Fibroblast of lung (primary cell): ENCODE measurements around the gene SCUBE1.

ENCODE experiments used
- EZH2 ChIP-seq: IDR thresholded peaks from 2 replicates; pipeline ENCODE4 v1.5.1; 2012; ENCODE audit warnings: low read length, control low read depth, mild to moderate bottlenecking; ENCODE audit errors: missing control alignments
- TF ChIP-seq, protein P1 (sequence below), 2 donors: IDR thresholded peaks in 1 of 2; conservative IDR thresholded peaks in 1 of 2; 1 replicate in 1 of 2; 2 replicates in 1 of 2; pipeline ENCODE4 v1.5.1; 2011 to 2012; ENCODE audit warnings: low read length in 2 of 2, control low read depth in 1 of 2, inconsistent platforms in 1 of 2, low read depth in 1 of 2, mild to moderate bottlenecking in 1 of 2

DNA sequence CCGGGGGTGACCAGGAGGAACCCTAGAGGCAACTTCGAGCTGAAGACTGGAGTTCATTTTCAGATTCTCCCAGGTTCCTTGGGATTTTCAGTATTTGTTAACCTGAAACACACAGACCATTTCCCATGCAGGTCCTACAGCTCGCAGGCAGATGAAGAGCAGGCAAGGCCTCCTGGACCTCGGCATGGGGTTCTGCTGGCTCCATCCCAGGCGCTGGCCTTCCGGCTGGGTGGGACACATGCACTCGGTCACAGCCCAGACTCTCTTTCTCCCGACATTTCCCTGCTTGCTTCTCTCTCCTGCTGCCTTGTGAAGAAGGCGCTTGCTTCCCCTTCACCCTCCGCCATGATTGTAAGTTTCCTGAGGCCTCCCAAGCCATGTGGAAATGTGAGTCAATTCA is 140.8 kb downstream of the SCUBE1 start:
- TF ChIP-seq, protein P1, sequence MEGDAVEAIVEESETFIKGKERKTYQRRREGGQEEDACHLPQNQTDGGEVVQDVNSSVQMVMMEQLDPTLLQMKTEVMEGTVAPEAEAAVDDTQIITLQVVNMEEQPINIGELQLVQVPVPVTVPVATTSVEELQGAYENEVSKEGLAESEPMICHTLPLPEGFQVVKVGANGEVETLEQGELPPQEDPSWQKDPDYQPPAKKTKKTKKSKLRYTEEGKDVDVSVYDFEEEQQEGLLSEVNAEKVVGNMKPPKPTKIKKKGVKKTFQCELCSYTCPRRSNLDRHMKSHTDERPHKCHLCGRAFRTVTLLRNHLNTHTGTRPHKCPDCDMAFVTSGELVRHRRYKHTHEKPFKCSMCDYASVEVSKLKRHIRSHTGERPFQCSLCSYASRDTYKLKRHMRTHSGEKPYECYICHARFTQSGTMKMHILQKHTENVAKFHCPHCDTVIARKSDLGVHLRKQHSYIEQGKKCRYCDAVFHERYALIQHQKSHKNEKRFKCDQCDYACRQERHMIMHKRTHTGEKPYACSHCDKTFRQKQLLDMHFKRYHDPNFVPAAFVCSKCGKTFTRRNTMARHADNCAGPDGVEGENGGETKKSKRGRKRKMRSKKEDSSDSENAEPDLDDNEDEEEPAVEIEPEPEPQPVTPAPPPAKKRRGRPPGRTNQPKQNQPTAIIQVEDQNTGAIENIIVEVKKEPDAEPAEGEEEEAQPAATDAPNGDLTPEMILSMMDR (conservative IDR thresholded peaks at IDR 0.05 in 1 of 2, IDR thresholded peaks at IDR 0.05 in 1 of 2; ENCODE audit: low read depth in 1 of 2, low read length in 2 of 2) = no peak
- no peak for TF ChIP-seq EZH2
